Measurements from ENCODE around the gene PLA2G4B. TPM values are rescaled to one million over a fixed set of nuclear protein-coding genes. Genes with fewer than 3 reads are reported as not detected.
A peak's percentile ranks its signal among the peaks of the same experiment; 100 is the strongest.

Gene PLA2G4B
- total RNA-seq, 3 donors from 2014 or later (not counting 1 experiment from before 2014, with no cell fraction given) = 15.2 to 17.5 (median 17.4) TPM

- no peaks in the 10 kb centered on the region for H3K27me3 ChIP-seq (ENCODE audit: control insufficient read depth, insufficient read depth, low read length)
- no peaks in the 10 kb centered on the region for H3K4me1 ChIP-seq (ENCODE audit: control insufficient read depth, insufficient read depth, low read length)
- intact Hi-C loops (cut with micrococcal nuclease) = no loop called here
- no peaks in the 10 kb centered on the region for H3K27me3 Mint-ChIP-seq (ENCODE audit: low read depth in 2 of 2)
- ATAC-seq = no peak
- 97% methylated on average over 9 of the region's 9 CpGs for WGBS (ENCODE audit: insufficient coverage)
- no peak overlapping the region for H3K27ac Mint-ChIP-seq
- H3K4me3 ChIP-seq (ENCODE audit: low read length) = no peak overlapping the region
- H3K4me3 Mint-ChIP-seq = no peak overlapping the region
- no peaks in the 10 kb centered on the region for H3K9me3 ChIP-seq (ENCODE audit: control insufficient read depth, insufficient read depth, low read length)
- H3K4me1 Mint-ChIP-seq = no peaks in the 10 kb centered on the region
- peaks cover 8% of the 10 kb centered on the region for H3K36me3 Mint-ChIP-seq
- no peak overlapping the region for H3K27ac ChIP-seq (ENCODE audit: low read length)
- peaks cover 47% of the 10 kb centered on the region for H3K36me3 ChIP-seq (ENCODE audit: control insufficient read depth, insufficient read depth, low read length)
- no peak for DNase-seq
- TF ChIP-seq CTCF (IDR thresholded peaks at IDR 0.05) = no peak
- H3K9me3 Mint-ChIP-seq = no peaks in the 10 kb centered on the region
Observed at GRCh38 chr15:41819455-41820050, 19.1 kb upstream of the PLA2G4B start.

GRCh38 chr15:41820791-41821423 lies 17.7 kb upstream of the PLA2G4B start:
- 94% methylated on average over 6 of the region's 6 CpGs for WGBS (ENCODE audit: insufficient coverage)
- Mint-ChIP-seq H3K27ac (no peak overlapping the region), H3K4me1 (no peaks in the 10 kb centered on the region), H3K36me3 (peaks cover 5% of the 10 kb centered on the region), H3K27me3 (ENCODE audit: low read depth in 2 of 2) (no peaks in the 10 kb centered on the region), H3K9me3 (no peaks in the 10 kb centered on the region), H3K4me3 (no peak overlapping the region)
- Histone ChIP-seq H3K4me3 (ENCODE audit: low read length) (no peak overlapping the region), H3K4me1 (ENCODE audit: control insufficient read depth, insufficient read depth, low read length) (no peaks in the 10 kb centered on the region), H3K9me3 (ENCODE audit: control insufficient read depth, insufficient read depth, low read length) (no peaks in the 10 kb centered on the region), H3K36me3 (ENCODE audit: control insufficient read depth, insufficient read depth, low read length) (peaks cover 45% of the 10 kb centered on the region), H3K27ac (ENCODE audit: low read length) (no peak overlapping the region), H3K27me3 (ENCODE audit: control insufficient read depth, insufficient read depth, low read length) (no peaks in the 10 kb centered on the region)
- no peak for TF ChIP-seq CTCF (IDR thresholded peaks at IDR 0.05)
- ATAC-seq (no peak), DNase-seq (no peak)
- intact Hi-C loops (cut with micrococcal nuclease) = no loop called here

GRCh38 chr15:41821831-41822230 lies 16.8 kb upstream of the PLA2G4B start:
- Mint-ChIP-seq H3K27ac (no peak overlapping the region), H3K9me3 (no peaks in the 10 kb centered on the region), H3K4me1 (no peaks in the 10 kb centered on the region), H3K36me3 (no peaks in the 10 kb centered on the region), H3K4me3 (no peak overlapping the region), H3K27me3 (ENCODE audit: low read depth in 2 of 2) (no peaks in the 10 kb centered on the region)
- no peaks in the 10 kb centered on the region for H3K9me3 ChIP-seq (ENCODE audit: control insufficient read depth, insufficient read depth, low read length)
- ATAC-seq (no peak), DNase-seq (no peak)
- H3K36me3 ChIP-seq (ENCODE audit: control insufficient read depth, insufficient read depth, low read length) = peaks cover 40% of the 10 kb centered on the region
- intact Hi-C loops (cut with micrococcal nuclease) = no loop called here
- no peak overlapping the region for H3K4me3 ChIP-seq (ENCODE audit: low read length)
- no peak for TF ChIP-seq CTCF (IDR thresholded peaks at IDR 0.05)
- WGBS (ENCODE audit: insufficient coverage) = 96% methylated on average over 3 of the region's 4 CpGs
- no peaks in the 10 kb centered on the region for H3K4me1 ChIP-seq (ENCODE audit: control insufficient read depth, insufficient read depth, low read length)
- no peak overlapping the region for H3K27ac ChIP-seq (ENCODE audit: low read length)
- H3K27me3 ChIP-seq (ENCODE audit: control insufficient read depth, insufficient read depth, low read length) = no peaks in the 10 kb centered on the region

- no peaks in the 10 kb centered on the region for H3K27me3 ChIP-seq (ENCODE audit: control insufficient read depth, insufficient read depth, low read length)
- Mint-ChIP-seq H3K27ac (peak overlapping the region in 1 of 2 donors; percentile 48), H3K36me3 (no peaks in the 10 kb centered on the region), H3K27me3 (ENCODE audit: low read depth in 2 of 2) (no peaks in the 10 kb centered on the region), H3K4me3 (no peak overlapping the region), H3K4me1 (no peaks in the 10 kb centered on the region), H3K9me3 (no peaks in the 10 kb centered on the region)
- H3K4me3 ChIP-seq (ENCODE audit: low read length) = no peak overlapping the region
- DNase-seq (no peak), ATAC-seq (no peak)
- peaks cover 34% of the 10 kb centered on the region for H3K36me3 ChIP-seq (ENCODE audit: control insufficient read depth, insufficient read depth, low read length)
- TF ChIP-seq CTCF (IDR thresholded peaks at IDR 0.05) = no peak
- 97% methylated on average over 6 of the region's 6 CpGs for WGBS (ENCODE audit: insufficient coverage)
- intact Hi-C loops (cut with micrococcal nuclease) = no loop called here
- peaks cover 5% of the 10 kb centered on the region for H3K4me1 ChIP-seq (ENCODE audit: control insufficient read depth, insufficient read depth, low read length)
- H3K27ac ChIP-seq (ENCODE audit: low read length) = no peak overlapping the region
- no peaks in the 10 kb centered on the region for H3K9me3 ChIP-seq (ENCODE audit: control insufficient read depth, insufficient read depth, low read length)
Observed at GRCh38 chr15:41822471-41822870, 16.2 kb upstream of the PLA2G4B start.
